Measurements from ENCODE around the gene PLEKHH1.

Gene PLEKHH1

GRCh38 chr14:67502867-67503266 lies 30.2 kb upstream of the PLEKHH1 start:
- TF ChIP-seq EZH2phosphoT487 (IDR thresholded peaks at IDR 0.05; ENCODE audit: low read depth), result no peak
- Histone ChIP-seq H3K9me3 (ENCODE audit: insufficient read depth, low read length) (no peaks in the 10 kb centered on the region), H3K4me1 (ENCODE audit: low read length) (no peaks in the 10 kb centered on the region), H3K27ac (ENCODE audit: low read length) (no peak overlapping the region), H3K4me3 (ENCODE audit: low read length) (no peak overlapping the region), H3K79me2 (ENCODE audit: low read length) (no peaks in the 10 kb centered on the region), H3K4me2 (ENCODE audit: low read length) (no peak overlapping the region), H4K20me1 (ENCODE audit: insufficient read depth, low read length) (no peaks in the 10 kb centered on the region), H3K27me3 (ENCODE audit: low read depth, low read length) (peaks cover 52% of the 10 kb centered on the region), H2AFZ (ENCODE audit: low read depth, low read length) (no peak overlapping the region), H3K36me3 (replicated peaks; ENCODE audit: low read depth, low read length) (no peaks in the 10 kb centered on the region), H3K9ac (ENCODE audit: low read length) (no peak overlapping the region)

- Histone ChIP-seq H3K9me3 (ENCODE audit: insufficient read depth, low read length) (no peaks in the 10 kb centered on the region), H3K36me3 (replicated peaks; ENCODE audit: low read depth, low read length) (no peaks in the 10 kb centered on the region), H3K4me2 (ENCODE audit: low read length) (no peak overlapping the region), H4K20me1 (ENCODE audit: insufficient read depth, low read length) (no peaks in the 10 kb centered on the region), H3K79me2 (ENCODE audit: low read length) (no peaks in the 10 kb centered on the region), H3K27ac (ENCODE audit: low read length) (no peak overlapping the region), H3K4me1 (ENCODE audit: low read length) (no peaks in the 10 kb centered on the region), H3K9ac (ENCODE audit: low read length) (no peak overlapping the region), H3K4me3 (ENCODE audit: low read length) (no peak overlapping the region), H3K27me3 (ENCODE audit: low read depth, low read length) (peaks cover 51% of the 10 kb centered on the region), H2AFZ (ENCODE audit: low read depth, low read length) (no peak overlapping the region)
- no peak for TF ChIP-seq CTCF (IDR thresholded peaks at IDR 0.05; ENCODE audit: low read depth, low read length)
- no peak for TF ChIP-seq EZH2phosphoT487 (IDR thresholded peaks at IDR 0.05; ENCODE audit: low read depth)
Measured at GRCh38 chr14:67503331-67503730, 29.8 kb upstream of the PLEKHH1 start.

- Histone ChIP-seq H3K4me2 (ENCODE audit: low read length) (no peak overlapping the region), H3K9me3 (ENCODE audit: insufficient read depth, low read length) (no peaks in the 10 kb centered on the region), H3K4me3 (ENCODE audit: low read length) (no peak overlapping the region), H2AFZ (ENCODE audit: low read depth, low read length) (no peak overlapping the region), H3K27ac (ENCODE audit: low read length) (no peak overlapping the region), H3K9ac (ENCODE audit: low read length) (no peak overlapping the region), H3K27me3 (ENCODE audit: low read depth, low read length) (peaks cover 44% of the 10 kb centered on the region), H3K79me2 (ENCODE audit: low read length) (no peaks in the 10 kb centered on the region), H4K20me1 (ENCODE audit: insufficient read depth, low read length) (no peaks in the 10 kb centered on the region), H3K36me3 (replicated peaks; ENCODE audit: low read depth, low read length) (no peaks in the 10 kb centered on the region), H3K4me1 (ENCODE audit: low read length) (peaks cover 3% of the 10 kb centered on the region; the same call in 1 of the 2 replicates)
- TF ChIP-seq EZH2phosphoT487 (IDR thresholded peaks at IDR 0.05; ENCODE audit: low read depth) (no peak), CTCF (IDR thresholded peaks at IDR 0.05; ENCODE audit: low read depth, low read length) (no peak)
Measured at GRCh38 chr14:67505254-67505653, 27.8 kb upstream of the PLEKHH1 start.

GRCh38 chr14:67508956-67509355 lies 24.1 kb upstream of the PLEKHH1 start:
- peaks cover 18% of the 10 kb centered on the region for H3K4me1 ChIP-seq (ENCODE audit: low read length)
- no peak overlapping the region for H3K4me2 ChIP-seq (ENCODE audit: low read length)
- no peak overlapping the region for H3K4me3 ChIP-seq (ENCODE audit: low read length)
- no peak overlapping the region for H3K9ac ChIP-seq (ENCODE audit: low read length)
- peaks cover 66% of the 10 kb centered on the region for H3K27me3 ChIP-seq (ENCODE audit: low read depth, low read length)
- TF ChIP-seq CTCF (IDR thresholded peaks at IDR 0.05; ENCODE audit: low read depth, low read length) (no peak), EZH2phosphoT487 (IDR thresholded peaks at IDR 0.05; ENCODE audit: low read depth) (no peak)
- H3K79me2 ChIP-seq (ENCODE audit: low read length), result no peaks in the 10 kb centered on the region
- H3K36me3 ChIP-seq (replicated peaks; ENCODE audit: low read depth, low read length), result no peaks in the 10 kb centered on the region
- no peak overlapping the region for H2AFZ ChIP-seq (ENCODE audit: low read depth, low read length)
- H3K27ac ChIP-seq (ENCODE audit: low read length), result no peak overlapping the region
- H4K20me1 ChIP-seq (ENCODE audit: insufficient read depth, low read length), result no peaks in the 10 kb centered on the region
- no peaks in the 10 kb centered on the region for H3K9me3 ChIP-seq (ENCODE audit: insufficient read depth, low read length)

- no peak overlapping the region for H3K4me2 ChIP-seq (ENCODE audit: low read length)
- peaks cover 24% of the 10 kb centered on the region for H3K4me1 ChIP-seq (ENCODE audit: low read length)
- H3K27ac ChIP-seq (ENCODE audit: low read length), result no peak overlapping the region
- no peaks in the 10 kb centered on the region for H4K20me1 ChIP-seq (ENCODE audit: insufficient read depth, low read length)
- TF ChIP-seq CTCF (IDR thresholded peaks at IDR 0.05; ENCODE audit: low read depth, low read length) (no peak), EZH2phosphoT487 (IDR thresholded peaks at IDR 0.05; ENCODE audit: low read depth) (no peak)
- no peak overlapping the region for H2AFZ ChIP-seq (ENCODE audit: low read depth, low read length)
- peaks cover 72% of the 10 kb centered on the region for H3K27me3 ChIP-seq (ENCODE audit: low read depth, low read length)
- no peak overlapping the region for H3K4me3 ChIP-seq (ENCODE audit: low read length)
- H3K9me3 ChIP-seq (ENCODE audit: insufficient read depth, low read length), result no peaks in the 10 kb centered on the region
- no peak overlapping the region for H3K9ac ChIP-seq (ENCODE audit: low read length)
- H3K36me3 ChIP-seq (replicated peaks; ENCODE audit: low read depth, low read length), result no peaks in the 10 kb centered on the region
- H3K79me2 ChIP-seq (ENCODE audit: low read length), result no peaks in the 10 kb centered on the region
Measured at GRCh38 chr14:67510121-67510520, 23.0 kb upstream of the PLEKHH1 start.
